GM13976 (cell line): ENCODE data around the gene DDX10.

Source experiments
- DNase-seq: peaks from one replicate; pipeline ENCODE4 v3.0.0; 2012; ENCODE audit warnings: low spot score
- in situ Hi-C: fragments of 300-500 bp; cut with MboI; formaldehyde crosslinking; loops from one replicate; pipeline ENCODE4 v1.12.0; 2022; ENCODE audit warnings: low sequenced_read_pairs, mixed read lengths, inconsistent platforms; ENCODE audit not compliant: unreplicated experiment
- TF ChIP-seq, protein P1 (sequence below): IDR thresholded peaks from 2 replicates; pipeline ENCODE4 v1.5.1; 2012; ENCODE audit warnings: borderline replicate concordance, mild to moderate bottlenecking; ENCODE audit not compliant: insufficient read depth; ENCODE audit errors: extremely low read depth, missing control alignments, control extremely low read depth

The DDX10 gene

DNA sequence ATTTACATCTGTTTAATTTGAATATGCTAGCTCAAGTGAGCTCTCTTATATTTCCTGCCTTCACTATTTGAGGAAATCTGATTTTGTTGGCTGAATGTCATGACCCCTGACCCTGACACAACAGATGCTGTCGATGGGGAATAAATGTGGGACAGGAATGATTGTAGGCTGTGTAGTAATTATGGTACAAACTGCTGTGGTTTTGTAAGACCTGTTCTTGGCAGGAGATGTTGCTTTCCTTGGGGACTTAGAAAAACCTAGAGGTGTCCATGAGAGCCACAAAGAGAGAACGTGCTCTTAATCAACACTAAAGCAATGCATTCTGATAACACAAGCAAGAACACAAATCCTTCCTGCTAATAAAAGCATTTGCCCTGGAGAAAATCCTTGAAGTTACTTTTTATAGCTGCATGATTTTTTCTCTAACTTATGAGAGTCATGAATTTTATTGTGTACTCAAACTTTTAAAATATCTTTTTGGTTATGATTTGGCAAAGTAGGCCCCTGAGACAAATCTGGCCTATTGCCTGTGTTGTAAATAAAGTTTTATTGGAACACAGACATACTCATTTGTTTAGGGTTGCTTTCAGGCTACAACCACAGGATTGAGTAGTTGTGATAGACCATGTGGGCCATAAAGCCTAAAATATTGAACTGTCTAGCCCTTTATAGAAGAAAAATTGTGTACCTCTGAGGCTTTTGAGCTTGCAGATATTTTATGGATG is 90.2 kb downstream of the DDX10 start:
- in situ Hi-C loops: no loop called here
- no peak for DNase-seq
- TF ChIP-seq, protein P1, sequence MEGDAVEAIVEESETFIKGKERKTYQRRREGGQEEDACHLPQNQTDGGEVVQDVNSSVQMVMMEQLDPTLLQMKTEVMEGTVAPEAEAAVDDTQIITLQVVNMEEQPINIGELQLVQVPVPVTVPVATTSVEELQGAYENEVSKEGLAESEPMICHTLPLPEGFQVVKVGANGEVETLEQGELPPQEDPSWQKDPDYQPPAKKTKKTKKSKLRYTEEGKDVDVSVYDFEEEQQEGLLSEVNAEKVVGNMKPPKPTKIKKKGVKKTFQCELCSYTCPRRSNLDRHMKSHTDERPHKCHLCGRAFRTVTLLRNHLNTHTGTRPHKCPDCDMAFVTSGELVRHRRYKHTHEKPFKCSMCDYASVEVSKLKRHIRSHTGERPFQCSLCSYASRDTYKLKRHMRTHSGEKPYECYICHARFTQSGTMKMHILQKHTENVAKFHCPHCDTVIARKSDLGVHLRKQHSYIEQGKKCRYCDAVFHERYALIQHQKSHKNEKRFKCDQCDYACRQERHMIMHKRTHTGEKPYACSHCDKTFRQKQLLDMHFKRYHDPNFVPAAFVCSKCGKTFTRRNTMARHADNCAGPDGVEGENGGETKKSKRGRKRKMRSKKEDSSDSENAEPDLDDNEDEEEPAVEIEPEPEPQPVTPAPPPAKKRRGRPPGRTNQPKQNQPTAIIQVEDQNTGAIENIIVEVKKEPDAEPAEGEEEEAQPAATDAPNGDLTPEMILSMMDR: no peak

DNA sequence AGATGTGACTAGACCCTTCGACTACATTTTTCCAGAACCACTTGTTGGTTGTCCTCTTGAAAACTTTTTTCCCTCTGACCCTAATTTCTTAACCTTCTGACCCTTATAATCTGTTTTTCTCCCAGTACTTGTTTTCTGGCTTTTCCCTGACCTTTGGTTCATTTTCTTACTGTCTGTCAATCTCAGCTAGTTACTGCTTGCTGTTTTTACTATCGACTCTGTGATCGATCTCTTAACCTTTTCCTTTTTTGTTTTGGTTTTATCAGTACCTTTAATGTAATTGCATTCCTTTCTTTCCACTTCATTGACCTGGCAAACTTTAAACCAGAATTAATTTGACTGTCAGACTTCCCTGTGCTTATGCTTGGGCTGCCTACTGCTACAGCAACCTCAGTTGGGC is 92.8 kb downstream of the DDX10 start:
- in situ Hi-C loops: no loop called here
- TF ChIP-seq, protein P1: no peak
- no peak for DNase-seq

- in situ Hi-C loops: no loop called here
- no peak for DNase-seq
- TF ChIP-seq, protein P1: no peak
Observed at GRCh38 chr11:108758458-108758857, 93.6 kb downstream of the DDX10 start.

GRCh38 chr11:108766596-108767173 is 101.8 kb downstream of the DDX10 start:
- TF ChIP-seq, protein P1: no peak
- in situ Hi-C loops: no loop called here
- no peak for DNase-seq

DNA sequence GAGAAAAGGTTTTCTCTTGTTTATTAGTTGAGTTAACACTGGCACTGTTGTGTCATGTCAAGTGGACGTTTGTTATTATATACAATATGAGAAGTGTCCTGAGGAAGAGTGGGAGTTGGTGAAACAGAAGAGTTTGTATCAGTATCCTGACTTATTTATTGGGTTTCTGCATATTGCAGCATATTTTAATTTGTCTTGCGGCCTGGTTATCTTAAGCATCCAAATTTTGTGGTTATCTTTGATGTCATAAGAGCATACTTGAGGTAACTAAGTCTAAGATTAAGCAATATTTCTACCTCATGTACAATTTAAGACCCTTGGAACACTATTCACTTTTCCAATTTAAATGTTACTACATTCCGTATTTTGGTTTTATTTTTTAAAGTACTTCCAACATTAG is 103.5 kb downstream of the DDX10 start:
- no peak for DNase-seq
- in situ Hi-C loops: no loop called here
- TF ChIP-seq, protein P1: no peak

DNA sequence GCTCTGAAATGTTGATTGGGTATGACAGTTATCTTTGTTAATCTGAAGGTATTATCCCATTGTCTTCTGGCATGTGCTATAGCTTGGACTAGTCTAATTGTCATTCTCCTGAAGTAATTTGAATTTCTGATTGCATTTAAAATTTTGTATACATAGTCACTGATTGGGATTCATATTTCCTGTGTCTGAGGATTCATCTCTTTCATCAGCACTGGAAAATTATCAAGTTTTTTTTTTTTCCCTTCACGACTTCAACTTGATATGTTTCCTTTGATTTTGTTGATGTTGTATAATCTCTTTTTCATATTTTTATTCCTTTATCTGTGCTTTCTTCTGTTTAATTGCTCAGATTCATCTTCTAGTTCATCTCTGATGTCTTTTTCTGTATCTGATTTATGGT is 104.1 kb downstream of the DDX10 start:
- TF ChIP-seq, protein P1: no peak
- in situ Hi-C loops: no loop called here
- no peak for DNase-seq
